ENCODE data around the gene DCAF8. TPM values are rescaled to one million over a fixed set of nuclear protein-coding genes. Genes with fewer than 3 reads are reported as not detected.
A peak's percentile ranks its signal among the peaks of the same experiment; 100 is the strongest.

The DCAF8 gene
- total RNA-seq, 4 donors from 2014 or later = 101 to 164 (median 134) TPM

DNA sequence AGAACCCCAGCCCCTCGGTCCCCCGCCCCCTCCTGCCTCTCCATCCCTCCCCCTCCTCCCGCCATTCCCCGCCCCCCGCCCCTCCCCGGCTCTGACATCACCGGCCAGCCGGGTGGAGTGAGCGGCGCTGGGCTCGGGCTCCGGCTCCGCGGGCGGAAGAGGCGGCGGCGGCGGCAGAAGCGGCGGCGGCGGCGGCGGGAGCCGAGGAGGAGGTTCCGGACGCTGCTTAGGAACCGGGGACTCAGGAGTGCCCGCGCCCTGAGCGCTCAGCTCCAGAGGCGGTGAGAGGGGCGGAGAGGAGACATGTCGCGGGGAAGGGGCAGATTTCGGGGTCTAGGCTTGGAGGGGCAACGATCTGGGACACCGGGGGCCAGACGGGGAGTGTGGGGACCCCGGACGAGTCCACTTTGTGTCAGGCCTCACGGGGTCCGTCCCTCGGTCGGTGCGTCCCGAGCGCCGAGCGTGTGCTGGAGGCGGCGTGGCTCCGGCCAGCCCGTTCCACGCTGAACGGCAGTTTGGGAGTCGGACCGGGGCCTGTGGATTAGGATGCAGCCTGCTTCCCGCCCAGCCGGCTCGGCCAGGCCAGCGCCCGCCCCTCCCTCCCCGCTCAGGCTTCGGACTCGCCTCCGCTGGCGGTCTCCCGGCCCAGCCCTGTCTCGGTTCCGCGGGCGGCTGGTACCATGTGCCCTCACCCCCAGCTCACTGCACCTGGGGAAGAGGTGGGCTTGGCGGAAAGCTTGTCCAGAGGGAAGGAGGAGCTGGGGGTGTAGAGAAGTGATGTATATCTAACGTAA, 56.9 kb downstream of the DCAF8 start, which contains the start of gene PEA15:
TSS of gene PEA15 (plus strand) at position 143 of the 794 bp plus-strand sequence. CDS start 6,161 bp downstream, outside the sequence.
- TF ChIP-seq, protein P1, sequence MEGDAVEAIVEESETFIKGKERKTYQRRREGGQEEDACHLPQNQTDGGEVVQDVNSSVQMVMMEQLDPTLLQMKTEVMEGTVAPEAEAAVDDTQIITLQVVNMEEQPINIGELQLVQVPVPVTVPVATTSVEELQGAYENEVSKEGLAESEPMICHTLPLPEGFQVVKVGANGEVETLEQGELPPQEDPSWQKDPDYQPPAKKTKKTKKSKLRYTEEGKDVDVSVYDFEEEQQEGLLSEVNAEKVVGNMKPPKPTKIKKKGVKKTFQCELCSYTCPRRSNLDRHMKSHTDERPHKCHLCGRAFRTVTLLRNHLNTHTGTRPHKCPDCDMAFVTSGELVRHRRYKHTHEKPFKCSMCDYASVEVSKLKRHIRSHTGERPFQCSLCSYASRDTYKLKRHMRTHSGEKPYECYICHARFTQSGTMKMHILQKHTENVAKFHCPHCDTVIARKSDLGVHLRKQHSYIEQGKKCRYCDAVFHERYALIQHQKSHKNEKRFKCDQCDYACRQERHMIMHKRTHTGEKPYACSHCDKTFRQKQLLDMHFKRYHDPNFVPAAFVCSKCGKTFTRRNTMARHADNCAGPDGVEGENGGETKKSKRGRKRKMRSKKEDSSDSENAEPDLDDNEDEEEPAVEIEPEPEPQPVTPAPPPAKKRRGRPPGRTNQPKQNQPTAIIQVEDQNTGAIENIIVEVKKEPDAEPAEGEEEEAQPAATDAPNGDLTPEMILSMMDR (IDR thresholded peaks at IDR 0.05) = no peak
- DNase-seq (ENCODE audit: low spot score) = no peak
- ATAC-seq (ENCODE audit: low FRiP score) = peak; percentile 71

DNA sequence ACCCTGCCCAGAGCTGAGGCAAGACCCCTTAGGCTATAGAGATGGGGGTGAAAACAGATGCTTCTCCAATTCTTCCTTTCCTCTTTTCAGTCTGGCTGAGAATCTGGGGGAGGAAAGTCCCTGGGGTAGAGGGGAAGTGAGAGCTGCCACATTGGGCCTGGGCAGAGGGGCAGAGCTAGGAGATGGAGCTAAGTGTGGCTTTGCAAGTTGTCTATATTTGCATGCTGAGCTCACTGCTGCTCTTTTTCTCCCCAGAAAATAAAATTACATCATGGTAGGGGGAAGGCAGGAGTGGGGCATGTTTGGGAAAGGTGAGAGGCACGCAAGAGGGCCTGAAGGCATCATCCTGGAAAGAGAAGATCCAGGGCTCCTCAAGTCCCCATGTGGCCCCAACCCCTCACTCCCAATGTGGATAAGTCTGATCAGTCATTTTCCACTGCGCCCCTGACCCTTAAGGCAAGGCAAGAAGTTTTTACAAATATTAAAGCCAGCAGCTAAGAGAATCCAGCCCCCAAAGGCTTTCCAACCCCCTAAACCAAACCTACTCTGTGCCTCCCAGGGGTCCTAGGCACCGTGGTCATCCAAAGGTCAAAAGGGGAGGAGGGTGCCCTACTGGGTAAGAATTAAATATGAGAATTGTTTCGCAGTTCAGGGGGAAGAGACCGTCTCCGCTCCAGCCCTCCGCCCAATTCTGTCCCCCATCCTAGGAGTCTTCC, 57.7 kb downstream of the DCAF8 start:
- TF ChIP-seq, protein P1 (IDR thresholded peaks at IDR 0.05) = no peak
- DNase-seq (ENCODE audit: low spot score) (no peak), ATAC-seq (ENCODE audit: low FRiP score) (no peak)

DNA sequence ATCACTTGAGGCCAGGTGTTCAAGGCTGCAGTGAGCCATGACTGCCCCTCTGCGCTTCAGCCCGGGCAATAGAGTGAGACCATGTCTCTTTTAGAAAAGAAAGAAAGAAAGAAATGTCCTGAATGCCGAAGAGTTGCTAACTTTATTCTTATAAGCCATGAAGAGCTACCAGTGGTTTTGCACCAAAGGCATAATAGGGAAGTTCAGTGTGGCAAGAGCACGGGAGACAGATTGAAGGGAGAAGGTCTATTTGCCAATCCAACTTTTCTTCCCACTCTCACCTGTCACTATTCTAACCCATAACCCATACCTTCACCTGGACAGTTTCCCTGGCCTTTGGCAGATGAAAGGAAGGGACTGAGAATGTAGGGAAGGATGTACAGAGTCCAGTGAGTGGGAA, 61.6 kb downstream of the DCAF8 start:
- ATAC-seq (ENCODE audit: low FRiP score) = no peak
- DNase-seq (ENCODE audit: low spot score) = no peak
- TF ChIP-seq, protein P1 (IDR thresholded peaks at IDR 0.05) = no peak

DNA sequence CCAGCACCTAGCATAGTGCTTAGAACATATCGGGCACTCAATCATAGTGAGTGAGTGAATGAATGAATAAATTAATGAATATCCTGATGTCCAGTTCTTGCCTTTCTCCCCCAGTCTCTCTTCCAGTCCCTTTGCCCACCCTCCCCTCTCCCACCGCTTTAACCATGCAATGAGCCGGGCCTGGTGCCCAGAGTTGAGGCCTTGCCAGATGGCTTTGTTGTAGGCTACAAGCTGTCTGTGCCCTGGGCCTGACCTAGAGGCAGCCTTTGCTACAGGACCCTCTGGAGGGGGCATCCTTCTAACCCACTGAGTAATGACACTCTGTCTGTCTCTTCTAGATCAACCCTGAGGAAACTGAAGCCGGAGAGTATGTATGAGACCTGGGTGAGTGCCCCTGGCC, 65.1 kb downstream of the DCAF8 start:
- TF ChIP-seq, protein P1 (IDR thresholded peaks at IDR 0.05) = no peak
- ATAC-seq (ENCODE audit: low FRiP score) (no peak), DNase-seq (ENCODE audit: low spot score) (no peak)

DNA sequence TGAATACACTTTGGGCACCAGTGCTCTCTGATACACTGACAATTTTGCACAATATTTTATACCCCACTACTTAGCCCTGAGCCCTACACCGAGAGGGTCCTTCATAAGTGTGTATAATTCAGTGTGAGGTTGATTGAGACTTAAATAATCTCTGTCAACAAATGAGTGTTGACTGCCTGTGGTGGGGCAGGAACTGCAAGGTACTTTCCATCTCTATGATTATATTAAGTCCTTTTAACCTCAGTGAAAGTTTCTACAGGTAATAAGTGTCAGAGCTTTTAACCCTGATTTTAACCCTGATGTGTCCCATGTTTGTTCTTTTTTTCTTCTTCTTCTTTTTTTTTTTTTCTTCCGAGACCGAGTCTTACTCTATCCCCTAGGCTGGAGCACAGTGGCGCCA, 66.2 kb downstream of the DCAF8 start:
- ATAC-seq (ENCODE audit: low FRiP score) (no peak), DNase-seq (ENCODE audit: low spot score) (no peak)
- TF ChIP-seq, protein P1 (IDR thresholded peaks at IDR 0.05) = no peak

DNA sequence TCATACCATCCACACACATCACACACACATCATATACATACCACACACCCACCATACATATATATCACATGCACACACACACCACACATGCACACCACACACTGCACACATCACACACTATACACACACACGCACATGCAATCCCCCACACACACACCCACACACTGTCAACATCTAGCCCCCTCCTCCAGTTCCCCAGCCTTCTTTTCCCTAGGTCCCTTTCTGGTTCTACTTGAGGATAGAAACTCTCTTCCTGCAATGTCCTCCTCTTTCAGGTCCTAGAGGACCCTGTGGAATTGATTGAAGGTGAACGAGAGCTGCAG, 67.7 kb downstream of the DCAF8 start:
- TF ChIP-seq, protein P1 (IDR thresholded peaks at IDR 0.05) = no peak
- DNase-seq (ENCODE audit: low spot score) (no peak), ATAC-seq (ENCODE audit: low FRiP score) (no peak)

Data from omental fat pad (tissue), 4 donors.